Left renal cortex interstitium (tissue), 4 donors: Measurements from ENCODE around the gene ANO6. TPM values are rescaled to one million over a fixed set of nuclear protein-coding genes. Genes with fewer than 3 reads are reported as not detected.
A peak's percentile ranks its signal among the peaks of the same experiment; 100 is the strongest.

Source experiments
- DNase-seq, 4 donors: peaks; one replicate each; pipeline ENCODE4 v3.0.0-alpha.2; 2013; ENCODE audit warnings: low read depth in 4 of 4, low spot score in 2 of 4, missing footprints in 1 of 4
- polyA plus RNA-seq, 4 donors: library from polyadenylated mRNA; unstranded; fragments of 120-200 nt; gene quantifications; one replicate each; pipeline ENCODE4 v1.2.1, GENCODE V29; 2013; ENCODE audit not compliant: insufficient read length in 4 of 4

The ANO6 gene
- polyA plus RNA-seq, 4 donors: 64.5 to 79.7 (median 68.0) TPM

GRCh38 chr12:45208604-45209487, 7.0 kb upstream of the ANO6 start:
- DNase-seq: no peak

GRCh38 chr12:45209784-45210183, 6.1 kb upstream of the ANO6 start:
- no peak for DNase-seq

DNA sequence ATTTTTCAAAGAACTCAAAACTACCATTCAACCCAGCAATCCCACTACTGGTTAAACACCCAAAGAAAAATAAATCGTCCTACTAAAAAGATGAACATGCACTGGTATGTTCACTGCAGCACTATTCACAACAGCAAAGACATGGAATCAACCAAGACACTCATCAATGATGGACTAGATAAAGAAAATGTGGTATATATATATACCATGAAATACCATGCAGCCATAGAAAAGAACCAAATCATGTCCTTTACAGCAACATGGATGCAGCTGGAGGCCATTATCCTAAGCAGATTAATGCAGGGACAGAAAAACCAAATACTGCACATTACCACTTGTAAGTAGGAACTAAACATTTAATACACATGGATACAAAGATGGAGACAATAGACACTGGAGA, 3.8 kb upstream of the ANO6 start:
- DNase-seq: no peak

- DNase-seq: no peak
Observed at GRCh38 chr12:45213107-45213506, 2.8 kb upstream of the ANO6 start.

DNA sequence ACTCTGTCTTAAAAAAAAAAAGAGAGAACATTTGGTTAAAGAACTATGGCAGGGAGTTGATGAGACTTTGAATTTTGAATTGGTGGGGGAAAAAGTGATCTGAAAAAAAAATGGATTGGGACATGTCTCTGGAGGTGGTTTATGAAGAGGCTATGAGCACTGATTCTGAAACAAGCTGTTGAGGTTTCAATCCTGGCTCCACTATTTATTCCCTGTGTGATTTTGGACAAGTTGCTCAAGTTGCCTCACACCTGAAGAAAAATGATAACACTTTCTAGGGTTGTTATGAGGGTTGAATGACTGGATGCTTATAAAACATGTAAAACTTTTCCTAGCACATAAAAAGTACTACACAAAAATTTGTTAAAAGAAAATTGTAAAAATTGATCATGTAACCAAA, 1.8 kb upstream of the ANO6 start:
- no peak for DNase-seq

- peak in 2 of 4 donors; percentile 41 to 55 for DNase-seq
Observed at GRCh38 chr12:45214749-45215418, 1.0 kb upstream of the ANO6 start.

DNA sequence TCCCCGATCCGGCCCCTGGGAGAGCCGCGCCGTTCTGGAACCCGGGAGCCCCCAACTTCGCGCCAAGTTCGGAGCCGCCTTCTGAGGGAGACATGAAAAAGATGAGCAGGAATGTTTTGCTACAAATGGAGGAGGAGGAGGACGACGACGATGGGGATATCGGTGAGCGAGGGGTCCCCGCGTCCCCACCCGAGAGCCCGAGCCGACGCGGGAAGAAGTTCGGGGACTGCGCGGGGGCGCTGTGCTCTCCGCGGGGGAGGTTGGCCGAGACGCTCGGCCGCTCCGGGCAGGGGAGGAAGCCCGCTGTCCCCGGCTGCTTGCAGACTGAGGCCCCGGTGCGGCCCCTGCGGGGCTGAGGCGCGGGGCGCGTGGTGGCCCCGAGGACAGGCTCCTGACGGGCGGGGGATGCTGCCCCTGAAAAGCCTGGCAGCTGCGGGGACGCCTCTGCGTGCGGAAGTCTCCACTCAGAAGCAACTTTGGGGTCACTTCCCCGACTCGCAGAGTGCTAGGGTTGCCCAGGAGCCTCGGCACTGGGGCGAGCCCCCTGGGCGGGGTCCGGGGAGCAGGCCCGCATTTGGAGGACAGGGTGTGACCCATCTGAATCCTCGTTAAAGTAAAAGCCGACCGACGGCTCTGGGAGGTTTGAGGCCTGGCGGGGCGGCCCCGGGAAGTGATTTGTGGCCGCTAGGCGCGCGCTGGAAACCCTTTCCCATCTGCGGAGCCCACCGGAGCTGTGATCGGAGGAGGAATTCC, 511 bp downstream of the ANO6 start:
- peak in 3 of 4 donors; percentile 49 to 64 (median 53) for DNase-seq

GRCh38 chr12:45216983-45217485, 1.1 kb downstream of the ANO6 start:
- DNase-seq: no peak

DNA sequence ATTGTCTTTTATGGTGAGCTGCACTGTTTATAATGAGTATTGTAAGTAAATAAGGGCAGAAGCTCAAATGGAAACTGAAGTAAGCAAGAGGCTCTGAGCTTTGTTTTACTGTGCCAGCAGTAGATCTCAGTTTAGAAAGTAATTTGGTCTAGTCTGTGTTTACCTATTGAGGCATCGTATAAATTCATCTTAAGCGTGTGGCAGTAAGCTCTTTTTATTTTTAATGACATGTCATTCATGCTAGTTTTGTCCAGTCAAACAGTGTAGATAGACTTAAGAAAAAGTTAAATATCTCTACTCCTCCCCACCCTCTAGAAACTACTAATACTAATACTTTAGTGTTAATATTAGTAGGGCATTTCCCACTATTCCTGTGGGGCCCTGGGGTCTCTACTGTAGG, 2.0 kb downstream of the ANO6 start:
- DNase-seq: no peak

GRCh38 chr12:45219621-45220020, 3.7 kb downstream of the ANO6 start:
- no peak for DNase-seq

- DNase-seq: no peak
Observed at GRCh38 chr12:45220363-45220931, 4.6 kb downstream of the ANO6 start.

DNA sequence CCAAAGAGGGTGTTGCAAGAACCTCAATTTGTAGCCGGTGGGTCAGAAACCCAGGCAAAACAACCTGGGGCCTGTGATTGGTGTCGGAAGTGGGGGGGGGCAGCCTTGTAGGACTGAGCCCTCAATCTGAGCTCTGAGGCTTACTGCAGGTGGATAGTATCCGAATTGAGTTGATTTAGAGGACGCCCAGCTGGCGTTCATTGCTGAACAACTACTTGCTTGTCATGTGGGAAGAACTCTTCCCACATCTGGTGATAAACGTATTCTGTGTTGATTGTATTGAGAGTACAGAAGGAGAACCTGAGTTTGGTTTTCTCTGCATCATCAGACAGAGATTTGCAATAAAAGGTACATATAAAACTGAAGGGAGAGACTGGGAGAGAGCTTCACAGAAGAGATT, 5.1 kb downstream of the ANO6 start:
- no peak for DNase-seq

- DNase-seq: no peak
Observed at GRCh38 chr12:45223868-45224267, 8.0 kb downstream of the ANO6 start.

DNA sequence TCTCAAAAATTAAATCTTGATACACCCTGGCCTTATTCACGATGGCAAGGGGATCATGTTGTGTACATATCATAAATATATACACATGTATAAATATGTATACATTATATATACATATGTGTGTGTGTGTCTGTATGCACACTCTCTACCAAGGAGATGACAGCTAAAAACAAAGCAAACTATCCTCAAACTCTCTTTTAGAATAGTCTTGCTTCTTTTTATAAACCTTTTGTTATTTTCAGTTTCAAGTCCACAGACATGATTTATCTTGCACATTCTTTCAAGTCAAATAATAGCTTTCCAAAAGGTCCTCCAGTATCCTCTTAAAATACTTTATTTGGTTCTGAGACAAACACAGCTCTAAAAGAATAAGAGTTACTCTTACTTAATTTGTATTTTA, 8.4 kb downstream of the ANO6 start:
- no peak for DNase-seq

GRCh38 chr12:45226021-45226420, 10.1 kb downstream of the ANO6 start:
- no peak for DNase-seq

DNA sequence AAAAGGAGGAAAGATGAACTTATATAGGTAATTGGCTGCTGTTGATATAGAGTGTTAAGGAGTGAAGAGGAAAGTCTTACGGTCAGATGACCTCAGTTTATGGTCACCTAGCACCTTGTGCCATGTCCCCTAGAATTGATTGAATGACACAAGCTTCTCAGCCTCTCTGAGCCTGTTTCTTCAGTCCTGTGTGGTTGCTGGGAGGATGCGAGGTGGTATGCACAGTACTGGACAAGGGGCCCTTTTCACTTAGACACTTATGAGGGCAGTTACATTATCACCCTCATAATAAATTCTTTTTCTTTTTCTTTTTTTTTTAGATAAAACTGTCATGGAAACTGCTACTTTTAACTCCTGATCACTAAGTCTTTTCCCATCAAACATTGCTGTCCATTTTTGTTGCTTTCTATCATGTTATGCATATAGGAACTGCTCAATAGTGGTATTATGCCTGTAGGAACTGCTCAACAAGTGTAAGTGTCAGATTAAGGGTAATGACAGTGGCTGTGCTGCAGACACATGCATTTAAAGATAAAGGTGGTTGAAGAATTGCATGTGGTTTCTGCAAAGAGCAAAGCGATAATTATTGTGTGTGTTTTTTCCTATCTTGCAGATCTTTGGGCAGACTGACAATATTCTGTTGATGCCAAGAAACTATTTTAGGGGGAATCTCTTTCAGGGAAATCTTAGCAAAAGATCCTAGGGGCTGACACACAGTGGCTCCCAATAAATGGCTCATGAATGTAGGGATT, 11.6 kb downstream of the ANO6 start:
- DNase-seq: no peak

GRCh38 chr12:45231515-45232145, 15.7 kb downstream of the ANO6 start:
- no peak for DNase-seq

- DNase-seq: no peak
Observed at GRCh38 chr12:45232146-45232755, 16.4 kb downstream of the ANO6 start.

GRCh38 chr12:45232756-45233372, 17.0 kb downstream of the ANO6 start:
- no peak for DNase-seq
